ENCODE measurements around the gene HGF. TPM values are rescaled to one million over a fixed set of nuclear protein-coding genes. Genes with fewer than 3 reads are reported as not detected.

Gene HGF
- total RNA-seq, 1 experiment from 2014 or later, result 0.72 TPM

GRCh38 chr7:81789406-81790119, 19.7 kb upstream of the HGF start (continued):
- TF ChIP-seq, protein P1, sequence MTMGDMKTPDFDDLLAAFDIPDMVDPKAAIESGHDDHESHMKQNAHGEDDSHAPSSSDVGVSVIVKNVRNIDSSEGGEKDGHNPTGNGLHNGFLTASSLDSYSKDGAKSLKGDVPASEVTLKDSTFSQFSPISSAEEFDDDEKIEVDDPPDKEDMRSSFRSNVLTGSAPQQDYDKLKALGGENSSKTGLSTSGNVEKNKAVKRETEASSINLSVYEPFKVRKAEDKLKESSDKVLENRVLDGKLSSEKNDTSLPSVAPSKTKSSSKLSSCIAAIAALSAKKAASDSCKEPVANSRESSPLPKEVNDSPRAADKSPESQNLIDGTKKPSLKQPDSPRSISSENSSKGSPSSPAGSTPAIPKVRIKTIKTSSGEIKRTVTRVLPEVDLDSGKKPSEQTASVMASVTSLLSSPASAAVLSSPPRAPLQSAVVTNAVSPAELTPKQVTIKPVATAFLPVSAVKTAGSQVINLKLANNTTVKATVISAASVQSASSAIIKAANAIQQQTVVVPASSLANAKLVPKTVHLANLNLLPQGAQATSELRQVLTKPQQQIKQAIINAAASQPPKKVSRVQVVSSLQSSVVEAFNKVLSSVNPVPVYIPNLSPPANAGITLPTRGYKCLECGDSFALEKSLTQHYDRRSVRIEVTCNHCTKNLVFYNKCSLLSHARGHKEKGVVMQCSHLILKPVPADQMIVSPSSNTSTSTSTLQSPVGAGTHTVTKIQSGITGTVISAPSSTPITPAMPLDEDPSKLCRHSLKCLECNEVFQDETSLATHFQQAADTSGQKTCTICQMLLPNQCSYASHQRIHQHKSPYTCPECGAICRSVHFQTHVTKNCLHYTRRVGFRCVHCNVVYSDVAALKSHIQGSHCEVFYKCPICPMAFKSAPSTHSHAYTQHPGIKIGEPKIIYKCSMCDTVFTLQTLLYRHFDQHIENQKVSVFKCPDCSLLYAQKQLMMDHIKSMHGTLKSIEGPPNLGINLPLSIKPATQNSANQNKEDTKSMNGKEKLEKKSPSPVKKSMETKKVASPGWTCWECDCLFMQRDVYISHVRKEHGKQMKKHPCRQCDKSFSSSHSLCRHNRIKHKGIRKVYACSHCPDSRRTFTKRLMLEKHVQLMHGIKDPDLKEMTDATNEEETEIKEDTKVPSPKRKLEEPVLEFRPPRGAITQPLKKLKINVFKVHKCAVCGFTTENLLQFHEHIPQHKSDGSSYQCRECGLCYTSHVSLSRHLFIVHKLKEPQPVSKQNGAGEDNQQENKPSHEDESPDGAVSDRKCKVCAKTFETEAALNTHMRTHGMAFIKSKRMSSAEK (CRISPR knock-in tag; IDR thresholded peaks at IDR 0.05; ENCODE audit: borderline replicate concordance), result no peak
- TF ChIP-seq RELA (CRISPR knock-in tag; IDR thresholded peaks at IDR 0.05; ENCODE audit: borderline replicate concordance) (no peak), ZNF121 (CRISPR knock-in tag; IDR thresholded peaks at IDR 0.05) (no peak), PRDM15 (CRISPR knock-in tag; IDR thresholded peaks at IDR 0.05) (no peak), SOX15 (CRISPR knock-in tag; IDR thresholded peaks at IDR 0.05) (no peak)

DNA sequence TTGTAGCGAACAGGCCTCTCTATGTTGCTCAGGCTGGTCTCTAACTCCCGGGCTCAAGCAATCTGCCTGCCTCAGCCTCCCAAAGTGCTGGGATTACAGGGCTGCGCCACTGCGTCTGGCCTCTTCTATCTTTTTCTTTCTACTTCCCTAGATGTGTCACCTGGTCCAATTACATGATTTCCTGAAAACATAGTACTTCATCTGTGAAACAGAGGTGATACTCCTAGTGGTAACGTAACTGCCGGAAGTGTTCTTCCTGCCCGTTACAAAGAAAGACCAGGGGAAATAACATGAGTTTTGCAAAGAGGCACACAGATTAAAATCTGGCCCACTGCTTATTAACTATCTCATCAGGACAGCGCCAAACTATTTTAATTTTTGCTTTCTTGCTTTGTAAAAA, 18.4 kb upstream of the HGF start:
- Mint-ChIP-seq H3K4me1 (peaks cover 17% of the 10 kb centered on the region), H3K27me3 (ENCODE audit: low read depth) (no peaks in the 10 kb centered on the region), H3K9me3 (no peaks in the 10 kb centered on the region), H3K36me3 (no peaks in the 10 kb centered on the region), H3K27ac (no peak overlapping the region), H3K4me3 (no peak overlapping the region)
- ChIA-PET CTCF (no interaction called here), POLR2A (no interaction called here)
- ATAC-seq (no peak), DNase-seq (ENCODE audit: low spot score) (no peak)
- TF ChIP-seq IRF2 (CRISPR knock-in tag; IDR thresholded peaks at IDR 0.05; ENCODE audit: borderline replicate concordance, low read depth), result no peak
- TF ChIP-seq ZNF138 (CRISPR knock-in tag; conservative IDR thresholded peaks at IDR 0.05), result no peak
- TF ChIP-seq, protein P2, sequence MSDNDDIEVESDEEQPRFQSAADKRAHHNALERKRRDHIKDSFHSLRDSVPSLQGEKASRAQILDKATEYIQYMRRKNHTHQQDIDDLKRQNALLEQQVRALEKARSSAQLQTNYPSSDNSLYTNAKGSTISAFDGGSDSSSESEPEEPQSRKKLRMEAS (CRISPR knock-in tag; IDR thresholded peaks at IDR 0.05), result no peak

DNA sequence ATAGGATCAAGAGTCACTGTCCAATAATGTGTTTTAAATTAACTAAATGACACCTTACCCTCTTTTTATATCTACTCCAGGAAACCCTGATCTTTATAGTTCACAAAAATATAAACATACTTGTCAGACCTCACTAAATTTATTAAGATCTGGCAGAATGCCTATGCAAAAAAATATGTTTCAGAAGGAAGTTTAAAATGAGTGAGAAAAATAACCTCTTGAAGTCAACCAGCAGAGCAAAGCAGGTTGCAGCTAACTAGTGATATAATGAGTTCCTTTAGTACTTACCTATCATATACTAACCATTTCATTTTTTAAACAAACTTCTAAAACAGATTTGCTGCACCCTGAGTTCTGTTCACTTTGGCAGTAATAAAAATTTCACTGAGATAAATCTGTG, 14.0 kb upstream of the HGF start:
- no peaks in the 10 kb centered on the region for H3K4me1 Mint-ChIP-seq
- POLR2A ChIA-PET, result no interaction called here
- H3K36me3 Mint-ChIP-seq, result no peaks in the 10 kb centered on the region
- no peak overlapping the region for H3K4me3 Mint-ChIP-seq
- no peaks in the 10 kb centered on the region for H3K9me3 Mint-ChIP-seq
- ATAC-seq, result no peak
- CTCF ChIA-PET, result no interaction called here
- H3K27ac Mint-ChIP-seq, result no peak overlapping the region
- DNase-seq (ENCODE audit: low spot score), result no peak
- no peaks in the 10 kb centered on the region for H3K27me3 Mint-ChIP-seq (ENCODE audit: low read depth)
- TF ChIP-seq, protein P3, sequence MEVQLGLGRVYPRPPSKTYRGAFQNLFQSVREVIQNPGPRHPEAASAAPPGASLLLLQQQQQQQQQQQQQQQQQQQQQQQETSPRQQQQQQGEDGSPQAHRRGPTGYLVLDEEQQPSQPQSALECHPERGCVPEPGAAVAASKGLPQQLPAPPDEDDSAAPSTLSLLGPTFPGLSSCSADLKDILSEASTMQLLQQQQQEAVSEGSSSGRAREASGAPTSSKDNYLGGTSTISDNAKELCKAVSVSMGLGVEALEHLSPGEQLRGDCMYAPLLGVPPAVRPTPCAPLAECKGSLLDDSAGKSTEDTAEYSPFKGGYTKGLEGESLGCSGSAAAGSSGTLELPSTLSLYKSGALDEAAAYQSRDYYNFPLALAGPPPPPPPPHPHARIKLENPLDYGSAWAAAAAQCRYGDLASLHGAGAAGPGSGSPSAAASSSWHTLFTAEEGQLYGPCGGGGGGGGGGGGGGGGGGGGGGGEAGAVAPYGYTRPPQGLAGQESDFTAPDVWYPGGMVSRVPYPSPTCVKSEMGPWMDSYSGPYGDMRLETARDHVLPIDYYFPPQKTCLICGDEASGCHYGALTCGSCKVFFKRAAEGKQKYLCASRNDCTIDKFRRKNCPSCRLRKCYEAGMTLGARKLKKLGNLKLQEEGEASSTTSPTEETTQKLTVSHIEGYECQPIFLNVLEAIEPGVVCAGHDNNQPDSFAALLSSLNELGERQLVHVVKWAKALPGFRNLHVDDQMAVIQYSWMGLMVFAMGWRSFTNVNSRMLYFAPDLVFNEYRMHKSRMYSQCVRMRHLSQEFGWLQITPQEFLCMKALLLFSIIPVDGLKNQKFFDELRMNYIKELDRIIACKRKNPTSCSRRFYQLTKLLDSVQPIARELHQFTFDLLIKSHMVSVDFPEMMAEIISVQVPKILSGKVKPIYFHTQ (CRISPR knock-in tag; IDR thresholded peaks at IDR 0.05), result no peak
- TF ChIP-seq GRHL2 (CRISPR knock-in tag; IDR thresholded peaks at IDR 0.05; ENCODE audit: insufficient replicate concordance, severe bottlenecking) (no peak), JUN (CRISPR knock-in tag; IDR thresholded peaks at IDR 0.05) (no peak), USF1 (CRISPR knock-in tag; IDR thresholded peaks at IDR 0.05) (no peak), FOXP1 (CRISPR knock-in tag; IDR thresholded peaks at IDR 0.05; ENCODE audit: borderline replicate concordance) (no peak)
- TF ChIP-seq, protein P4, sequence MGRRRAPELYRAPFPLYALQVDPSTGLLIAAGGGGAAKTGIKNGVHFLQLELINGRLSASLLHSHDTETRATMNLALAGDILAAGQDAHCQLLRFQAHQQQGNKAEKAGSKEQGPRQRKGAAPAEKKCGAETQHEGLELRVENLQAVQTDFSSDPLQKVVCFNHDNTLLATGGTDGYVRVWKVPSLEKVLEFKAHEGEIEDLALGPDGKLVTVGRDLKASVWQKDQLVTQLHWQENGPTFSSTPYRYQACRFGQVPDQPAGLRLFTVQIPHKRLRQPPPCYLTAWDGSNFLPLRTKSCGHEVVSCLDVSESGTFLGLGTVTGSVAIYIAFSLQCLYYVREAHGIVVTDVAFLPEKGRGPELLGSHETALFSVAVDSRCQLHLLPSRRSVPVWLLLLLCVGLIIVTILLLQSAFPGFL (CRISPR knock-in tag; IDR thresholded peaks at IDR 0.05; ENCODE audit: borderline replicate concordance), result no peak
- TF ChIP-seq, protein P2 (CRISPR knock-in tag; IDR thresholded peaks at IDR 0.05), result no peak
- TF ChIP-seq, protein P5, sequence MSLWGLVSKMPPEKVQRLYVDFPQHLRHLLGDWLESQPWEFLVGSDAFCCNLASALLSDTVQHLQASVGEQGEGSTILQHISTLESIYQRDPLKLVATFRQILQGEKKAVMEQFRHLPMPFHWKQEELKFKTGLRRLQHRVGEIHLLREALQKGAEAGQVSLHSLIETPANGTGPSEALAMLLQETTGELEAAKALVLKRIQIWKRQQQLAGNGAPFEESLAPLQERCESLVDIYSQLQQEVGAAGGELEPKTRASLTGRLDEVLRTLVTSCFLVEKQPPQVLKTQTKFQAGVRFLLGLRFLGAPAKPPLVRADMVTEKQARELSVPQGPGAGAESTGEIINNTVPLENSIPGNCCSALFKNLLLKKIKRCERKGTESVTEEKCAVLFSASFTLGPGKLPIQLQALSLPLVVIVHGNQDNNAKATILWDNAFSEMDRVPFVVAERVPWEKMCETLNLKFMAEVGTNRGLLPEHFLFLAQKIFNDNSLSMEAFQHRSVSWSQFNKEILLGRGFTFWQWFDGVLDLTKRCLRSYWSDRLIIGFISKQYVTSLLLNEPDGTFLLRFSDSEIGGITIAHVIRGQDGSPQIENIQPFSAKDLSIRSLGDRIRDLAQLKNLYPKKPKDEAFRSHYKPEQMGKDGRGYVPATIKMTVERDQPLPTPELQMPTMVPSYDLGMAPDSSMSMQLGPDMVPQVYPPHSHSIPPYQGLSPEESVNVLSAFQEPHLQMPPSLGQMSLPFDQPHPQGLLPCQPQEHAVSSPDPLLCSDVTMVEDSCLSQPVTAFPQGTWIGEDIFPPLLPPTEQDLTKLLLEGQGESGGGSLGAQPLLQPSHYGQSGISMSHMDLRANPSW (CRISPR knock-in tag; conservative IDR thresholded peaks at IDR 0.05; ENCODE audit: low read depth), result no peak
